Bone marrow (tissue), 2 donors: ENCODE measurements around the gene TIMP3.
"Not testable (repeated sequence)": the region's sequence is repeated elsewhere in the genome, so short reads cannot be mapped to it uniquely, and the experiment has no call there.

Experiments
- DNase-seq, 2 donors: peaks; one replicate each; lab custom pipeline; 2025; lab: John Stamatoyannopoulos, UW

The TIMP3 gene

GRCh38 chr22:32801537-32802236, at the start of gene TIMP3:
TIMP3 (plus strand) TSS chr22:32801705; CDS start chr22:32802002, 297 bp downstream.
- no peak for DNase-seq

GRCh38 chr22:32752326-32752725, 49.2 kb upstream of the TIMP3 start:
- no peak for DNase-seq

DNA sequence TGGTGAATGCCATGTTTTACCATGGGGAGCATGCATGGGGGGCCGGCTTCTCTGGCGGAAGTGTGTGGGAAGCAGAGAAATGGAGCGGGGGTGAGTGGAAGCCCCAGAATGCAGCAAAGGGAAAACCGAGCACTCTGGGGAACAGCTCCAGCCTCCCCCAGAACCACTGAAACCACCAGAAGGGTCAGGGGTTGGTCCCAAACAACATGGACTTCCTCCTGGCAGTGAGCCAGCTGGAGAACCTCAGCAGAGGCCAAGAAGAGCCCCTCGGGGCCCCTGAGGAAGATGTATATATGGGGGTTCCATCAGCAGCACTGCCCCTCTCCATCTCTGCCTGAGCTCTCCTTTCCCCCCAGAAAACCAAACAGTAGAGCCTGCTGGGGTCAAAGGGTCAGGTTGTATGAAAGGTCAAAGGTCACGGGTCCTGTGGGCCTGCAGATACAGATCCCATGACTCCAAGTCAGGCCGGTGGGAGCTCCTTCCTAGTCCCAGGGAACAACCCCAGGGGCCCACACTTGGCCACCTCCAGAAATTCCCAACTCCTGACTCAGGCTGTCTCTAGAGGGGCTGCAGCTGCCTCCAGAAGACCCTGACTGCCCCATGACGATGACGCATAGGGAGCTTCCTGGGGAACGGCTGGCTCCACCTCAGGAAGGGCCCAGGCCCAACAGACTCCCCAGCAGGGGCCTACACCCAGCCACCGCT, 48.5 kb upstream of the TIMP3 start:
- DNase-seq, result no peak

GRCh38 chr22:32753591-32753990, 47.9 kb upstream of the TIMP3 start:
- DNase-seq, result no peak

DNA sequence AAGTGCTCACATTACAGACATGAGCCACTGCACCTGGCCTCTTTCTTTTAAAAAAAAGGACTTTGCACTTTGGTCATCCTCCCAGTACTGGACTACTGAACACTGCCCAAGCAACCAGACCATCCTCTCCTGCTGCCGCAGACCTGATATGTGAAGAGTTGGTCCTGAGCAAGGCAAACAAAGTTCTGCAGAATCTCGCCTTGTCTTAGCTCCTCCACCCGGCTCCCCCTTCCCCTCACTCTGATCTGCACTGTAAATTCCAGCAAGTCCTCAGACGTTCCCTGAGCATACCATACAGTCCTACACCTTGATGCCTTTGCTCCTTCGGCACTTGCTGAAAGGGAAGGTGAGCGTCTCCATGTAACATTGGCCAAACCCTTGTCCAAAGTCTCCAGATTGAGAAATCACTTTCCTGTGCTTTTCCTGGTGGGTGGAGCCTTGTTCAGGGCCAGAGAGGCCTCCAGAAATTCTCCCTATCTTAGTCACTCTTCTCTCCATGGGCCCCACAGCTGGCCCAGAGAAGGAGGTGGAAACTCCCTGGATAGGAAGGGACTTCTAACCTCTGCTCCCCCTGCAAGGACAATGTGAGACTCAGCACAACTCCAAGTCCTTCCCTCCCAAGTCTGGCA, 47.0 kb upstream of the TIMP3 start:
- no peak for DNase-seq

DNA sequence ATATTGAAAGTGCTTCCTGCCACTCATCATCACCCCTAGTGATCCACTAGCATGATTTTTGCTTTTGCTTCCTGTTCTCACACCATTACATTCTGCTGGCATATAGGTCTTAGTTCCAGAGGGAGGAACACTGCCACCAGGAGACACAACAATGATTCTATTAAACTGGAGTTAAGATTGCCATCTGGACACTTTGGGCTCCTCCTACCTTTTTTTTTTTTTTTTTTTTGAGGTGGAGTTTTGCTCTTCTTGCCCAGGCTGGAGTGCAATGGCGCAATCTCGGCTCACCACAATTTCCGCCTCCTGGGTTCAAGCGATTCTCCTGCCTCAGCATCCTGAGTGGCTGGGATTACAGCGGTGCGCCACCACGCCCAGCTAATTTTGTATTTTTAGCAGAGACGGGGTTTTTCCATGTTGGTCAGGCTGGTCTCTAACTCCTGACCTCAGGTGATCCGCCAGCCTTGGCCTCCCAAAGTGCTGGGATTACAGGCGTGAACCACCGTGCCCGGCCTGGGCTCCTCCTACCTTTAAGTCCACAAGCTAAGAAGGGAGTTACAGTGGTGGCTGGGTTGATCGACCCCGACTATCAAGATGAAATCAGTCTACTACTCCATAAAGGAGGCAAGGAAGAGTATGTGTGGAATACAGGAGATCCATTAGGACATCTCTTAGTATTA, 44.3 kb upstream of the TIMP3 start:
- DNase-seq, result not testable (repeated sequence)

- DNase-seq, result no peak
Measured at GRCh38 chr22:32758866-32759385, 42.6 kb upstream of the TIMP3 start.

DNA sequence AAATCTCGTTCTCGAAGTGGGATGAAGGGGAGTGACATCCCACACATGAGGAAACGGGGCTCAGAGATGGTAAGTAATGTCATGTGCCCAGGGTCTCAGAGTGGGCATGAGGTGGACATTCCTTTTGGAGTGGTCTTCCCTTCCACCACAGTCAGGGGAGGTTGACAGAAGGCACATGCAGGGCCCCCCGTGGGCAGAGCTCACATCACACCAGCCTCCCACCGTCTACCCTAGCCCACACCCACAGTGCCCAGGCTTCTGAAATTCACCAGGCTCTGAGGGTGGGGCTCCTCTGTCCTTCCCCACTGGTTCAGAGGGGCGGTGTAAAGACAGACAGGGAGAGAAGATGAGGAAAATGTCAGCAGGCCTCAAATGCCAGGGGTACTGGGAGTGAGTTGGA, 41.1 kb upstream of the TIMP3 start:
- DNase-seq, result no peak

DNA sequence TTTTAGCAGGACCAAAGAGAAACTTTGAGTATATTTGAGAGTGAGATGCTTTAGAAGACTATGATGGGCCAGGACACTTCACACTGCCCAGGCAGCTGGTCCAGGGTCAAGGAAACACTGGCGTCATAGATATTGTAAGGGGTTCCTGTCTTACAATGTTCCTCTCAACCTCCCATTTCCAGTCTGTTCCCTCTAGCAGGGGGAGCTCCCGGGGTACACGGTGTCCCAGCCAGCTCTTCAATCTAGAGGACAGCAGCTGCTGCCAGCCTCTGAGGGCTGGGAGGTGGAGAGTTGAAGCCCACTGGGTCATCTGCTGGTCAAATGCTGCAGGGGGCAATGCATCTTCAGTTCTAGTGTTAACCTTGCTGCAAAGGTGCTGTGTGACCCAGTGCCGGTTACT, 40.7 kb upstream of the TIMP3 start:
- DNase-seq, result no peak

DNA sequence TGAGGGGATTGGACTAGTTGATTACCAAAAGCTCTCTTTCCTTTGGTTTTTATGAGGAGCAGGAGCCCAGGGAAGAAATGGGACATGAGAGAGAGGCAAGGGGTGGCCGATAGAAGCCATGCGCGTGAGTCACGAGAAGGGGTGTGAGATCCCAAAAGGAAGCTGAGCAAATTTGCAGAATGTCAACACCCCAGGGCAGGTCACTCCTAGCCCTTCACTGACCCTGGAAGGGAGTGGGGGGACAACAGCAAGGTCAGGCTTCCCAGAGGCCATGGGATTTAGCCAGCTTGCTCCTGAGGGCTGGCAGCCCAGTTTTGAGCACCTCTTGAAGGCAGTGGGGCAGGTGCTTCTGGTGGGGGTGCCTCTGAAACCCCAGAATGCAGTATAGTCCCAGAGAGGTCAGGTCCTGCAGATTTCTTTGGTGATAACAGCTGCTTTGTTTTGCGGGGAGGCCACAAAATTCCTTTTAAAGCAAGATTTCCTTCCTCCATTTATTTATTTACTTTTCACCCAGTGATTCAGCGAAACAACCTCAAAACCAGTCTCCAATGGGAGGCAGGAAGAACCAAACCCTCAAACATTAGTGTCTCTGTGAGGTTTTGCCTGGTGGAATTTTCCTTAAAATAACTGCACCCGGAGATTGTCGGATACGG, 40.1 kb upstream of the TIMP3 start:
- no peak for DNase-seq

DNA sequence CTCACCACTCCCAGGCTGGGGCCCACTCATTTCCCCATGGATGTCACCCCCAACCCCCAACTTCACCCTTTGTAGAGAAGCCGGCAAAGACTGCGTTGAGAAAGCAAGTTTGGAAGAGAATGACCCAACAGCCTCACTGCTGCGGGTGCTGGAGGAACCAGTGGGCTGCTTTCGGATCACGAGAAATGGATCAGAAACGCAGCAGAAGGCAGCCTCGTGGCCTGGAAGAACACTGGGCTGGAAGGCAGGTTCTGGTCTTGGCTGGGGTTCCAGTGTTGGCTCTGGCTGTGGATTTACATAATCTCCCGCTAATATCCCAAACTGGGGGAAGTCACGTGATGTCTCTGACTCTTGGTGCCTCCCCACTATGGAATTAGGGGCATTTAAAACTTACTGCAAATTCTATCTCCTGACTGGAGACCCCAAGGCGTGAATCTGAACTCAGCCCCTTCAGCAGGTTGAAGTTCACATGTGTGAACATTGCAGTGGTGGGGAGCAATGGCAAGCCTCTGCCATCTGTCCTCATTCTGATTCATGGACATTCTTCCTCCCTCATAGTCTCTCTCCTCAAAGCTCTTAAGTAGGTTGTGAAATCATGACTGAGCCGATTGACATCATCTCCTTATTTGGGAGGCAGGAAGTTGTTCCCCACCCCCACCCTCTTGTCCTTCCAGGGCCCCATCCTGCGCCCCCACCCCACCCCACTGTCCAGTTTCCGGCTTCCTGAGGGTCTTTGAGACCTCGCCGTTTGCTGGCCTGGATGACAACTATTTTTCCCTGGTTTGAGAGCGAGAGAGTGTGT, 37.0 kb upstream of the TIMP3 start:
- DNase-seq, result no peak

- no peak for DNase-seq
Measured at GRCh38 chr22:32765132-32765618, 36.3 kb upstream of the TIMP3 start.

DNA sequence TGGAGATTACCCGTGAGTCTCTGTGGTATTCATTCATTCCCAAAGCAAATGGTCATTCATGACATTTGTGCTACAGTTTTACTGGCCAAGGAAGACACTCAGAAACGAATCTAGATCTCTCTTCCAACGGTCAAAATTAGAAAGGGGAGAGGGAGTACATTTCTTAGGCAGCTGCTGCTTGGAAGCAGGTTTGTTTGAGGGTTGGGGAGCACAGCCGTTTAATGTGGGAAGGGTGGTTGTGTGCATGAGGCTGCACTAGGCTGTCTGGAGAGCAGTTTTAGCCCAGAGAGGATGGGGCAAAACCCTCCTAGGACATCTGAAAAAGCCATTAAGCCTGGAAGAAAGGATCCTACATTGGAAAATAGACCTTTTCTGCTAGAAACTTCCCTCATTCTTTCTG, 29.7 kb upstream of the TIMP3 start:
- no peak for DNase-seq

DNA sequence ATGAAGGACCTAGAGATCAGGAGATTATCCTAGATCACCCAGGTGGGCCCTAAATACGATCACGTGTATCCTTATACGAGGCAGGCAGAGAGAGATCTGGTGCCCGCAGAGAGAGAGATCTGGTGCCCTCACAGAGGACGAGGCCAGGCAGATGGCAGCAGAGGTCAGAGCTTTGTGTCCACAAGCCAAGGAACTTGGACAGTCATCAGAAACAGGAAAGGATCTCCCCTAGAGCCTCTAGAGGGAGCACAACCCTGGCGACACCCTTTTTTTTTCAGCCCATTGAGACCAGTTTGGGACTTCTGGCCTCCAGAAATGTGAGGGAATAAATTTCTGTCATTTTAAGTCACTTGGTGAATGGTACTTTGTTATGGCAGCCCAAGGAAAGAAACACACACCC, 25.5 kb upstream of the TIMP3 start:
- no peak for DNase-seq

DNA sequence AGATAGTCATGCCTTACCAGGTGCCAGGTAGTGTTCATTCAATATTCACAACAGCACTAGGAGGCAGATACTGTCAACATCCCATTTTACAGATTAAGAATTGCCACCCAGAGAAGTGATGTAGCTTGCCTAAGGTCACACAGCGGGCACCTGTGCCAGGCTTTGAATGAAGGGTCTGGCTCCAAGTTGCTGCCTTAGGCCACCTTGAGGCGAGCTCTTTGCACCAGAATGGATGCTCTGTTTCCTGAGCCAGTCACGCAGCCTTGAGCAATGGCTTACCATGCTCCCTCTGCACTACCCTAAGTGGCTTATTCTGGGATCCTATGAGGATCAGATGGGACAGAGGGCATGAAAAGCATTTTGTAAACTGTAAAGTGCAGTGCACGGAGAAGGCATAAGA, 25.1 kb upstream of the TIMP3 start:
- no peak for DNase-seq

GRCh38 chr22:32776802-32777201, 24.7 kb upstream of the TIMP3 start:
- no peak for DNase-seq

GRCh38 chr22:32777987-32778386, 23.5 kb upstream of the TIMP3 start:
- no peak for DNase-seq

DNA sequence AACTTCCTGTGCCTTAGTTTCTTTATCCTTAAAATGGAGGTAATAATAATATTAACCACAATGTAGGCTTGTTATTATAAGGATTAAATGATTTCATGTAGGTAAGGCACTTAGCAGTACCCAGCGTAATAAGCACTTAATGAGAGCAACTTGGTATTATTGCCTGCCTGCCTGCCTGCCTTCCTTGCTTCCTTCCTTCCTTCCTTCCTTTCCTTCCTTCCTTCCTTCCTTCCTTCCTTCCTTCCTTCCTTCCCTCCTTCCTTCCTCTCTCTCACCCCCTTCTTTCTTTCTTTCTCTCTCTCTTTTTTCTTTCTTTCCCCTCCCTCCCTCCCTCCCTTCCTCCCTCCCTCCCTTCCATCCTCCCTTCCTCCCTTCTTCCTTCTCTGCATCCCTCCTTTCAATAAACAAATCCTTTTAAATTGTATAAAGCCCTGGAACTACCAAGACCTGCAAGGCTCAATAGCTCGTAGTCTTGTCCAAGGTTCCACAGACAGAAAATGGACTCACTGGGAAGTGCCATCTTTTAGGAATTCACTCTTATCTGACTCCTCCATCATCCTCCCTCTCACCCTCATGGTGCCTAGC, 20.7 kb upstream of the TIMP3 start:
- no peak for DNase-seq

GRCh38 chr22:32781695-32782094, 19.8 kb upstream of the TIMP3 start:
- no peak for DNase-seq

- no peak for DNase-seq
Measured at GRCh38 chr22:32785321-32786026, 16.0 kb upstream of the TIMP3 start.
